HG03354 (cell line): ENCODE measurements around the gene GFOD1.
"Not testable (repeated sequence)": the region's sequence is repeated elsewhere in the genome, so short reads cannot be mapped to it uniquely, and the experiment has no call there.

ENCODE experiments used
- ATAC-seq: cut with Tn5 transposase; IDR thresholded peaks from one replicate; pipeline ENCODE4 v1.9.1; 2021; ENCODE audit warnings: mild to moderate bottlenecking; ENCODE audit not compliant: unreplicated experiment, poor library complexity, severe bottlenecking

The GFOD1 gene

DNA sequence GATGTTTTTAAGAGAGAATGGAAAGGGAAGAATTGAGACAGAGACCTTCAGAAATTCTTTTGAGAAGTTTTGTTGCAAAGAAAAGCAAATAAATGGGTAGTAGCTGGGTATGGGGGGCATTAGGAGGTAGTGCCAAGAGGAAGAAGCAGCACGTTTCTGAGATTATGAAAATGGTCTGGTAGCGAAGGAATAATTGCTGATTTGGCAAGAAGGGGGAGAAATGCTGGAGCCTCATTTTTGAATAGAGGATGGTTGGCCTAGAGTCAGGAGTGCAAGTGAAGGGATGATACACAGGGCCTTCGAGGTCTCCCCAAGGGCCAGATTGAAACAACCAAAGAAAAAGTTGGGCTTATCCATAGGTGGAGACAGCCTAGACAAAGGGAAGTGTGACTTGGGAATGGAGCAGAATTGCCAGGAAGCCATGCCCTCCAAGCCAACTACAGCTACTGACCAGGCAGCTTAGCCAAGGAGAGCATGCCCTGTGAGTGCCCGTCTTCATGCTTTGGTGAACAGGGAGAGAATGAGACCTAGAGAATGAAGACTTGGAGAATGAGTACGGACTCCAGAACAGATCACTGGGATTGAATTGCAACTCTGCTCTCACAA is 144.9 kb downstream of the GFOD1 start:
- ATAC-seq, result no peak

DNA sequence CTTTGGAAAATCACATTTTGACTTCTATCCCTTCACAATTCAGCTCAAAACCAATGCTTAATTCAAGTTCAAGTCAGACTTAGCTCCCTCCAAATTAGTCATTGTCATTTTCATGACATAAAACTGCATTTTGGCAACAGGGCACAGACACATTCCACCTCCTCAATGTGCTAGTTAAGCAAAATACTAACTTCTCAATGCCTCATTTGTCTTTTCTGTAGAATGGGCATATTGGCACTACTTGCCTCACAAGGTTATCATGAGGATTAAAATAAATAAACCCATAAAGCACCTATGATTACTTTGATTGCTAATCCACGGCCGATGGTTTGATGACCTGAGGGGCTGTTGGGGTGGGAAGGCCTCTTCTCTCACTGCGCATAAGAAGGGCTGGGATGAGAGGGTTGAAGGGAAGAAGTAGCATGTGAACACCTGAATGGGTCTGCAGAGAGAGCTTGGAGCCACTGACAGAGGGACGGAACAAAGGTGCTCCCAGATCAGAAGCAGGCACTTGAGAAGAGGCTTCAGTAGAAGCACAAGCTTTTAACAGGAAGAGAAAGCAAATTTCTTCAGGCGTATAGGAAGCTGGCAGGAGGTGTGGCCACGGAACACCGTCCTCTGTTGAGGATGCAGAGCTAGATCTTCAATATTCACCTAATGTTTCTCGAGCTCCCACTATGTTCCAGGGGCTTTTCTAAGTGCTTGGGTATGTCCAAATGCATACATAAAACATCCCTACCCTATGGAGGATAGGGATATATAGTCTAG is 147.4 kb downstream of the GFOD1 start:
- no peak for ATAC-seq

DNA sequence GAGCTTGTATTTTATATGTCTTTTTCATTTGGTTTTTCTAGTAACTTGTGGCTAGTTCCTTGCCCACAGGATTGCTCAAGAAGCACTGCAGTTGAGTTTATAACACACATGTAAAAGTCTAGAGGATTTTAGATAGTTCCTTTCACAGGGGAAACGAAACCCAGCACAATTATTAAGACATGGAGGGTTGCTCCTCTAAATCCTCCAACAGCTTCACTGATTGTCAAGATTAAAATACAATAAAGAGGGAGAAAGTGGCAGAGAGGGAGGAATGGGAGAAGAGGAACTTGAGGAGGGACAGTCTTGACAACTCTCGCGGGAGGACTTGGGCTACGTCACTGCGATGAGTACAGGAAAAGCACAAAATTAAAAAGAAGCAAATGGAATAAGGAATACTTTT is 149.4 kb downstream of the GFOD1 start:
- ATAC-seq, result no peak

DNA sequence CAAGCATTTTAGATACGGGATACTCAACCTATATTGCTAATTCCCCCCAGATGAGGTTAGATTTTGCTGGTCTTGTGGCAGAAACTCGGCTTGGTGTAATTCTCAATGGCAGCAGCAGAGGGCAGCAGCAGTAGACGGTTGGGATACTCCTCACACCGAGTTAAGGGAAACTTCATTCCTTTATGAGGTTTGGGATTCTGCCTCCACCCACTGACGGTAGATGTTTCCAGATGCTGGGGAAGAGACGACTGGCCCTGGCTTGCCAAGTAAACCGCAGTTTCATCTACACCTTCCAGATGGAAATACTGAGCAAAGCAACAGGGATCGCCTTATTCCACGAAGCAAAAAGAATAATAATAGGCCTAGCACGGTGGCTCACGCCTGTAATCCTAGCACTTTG is 150.8 kb downstream of the GFOD1 start:
- peak; percentile 72 for ATAC-seq

DNA sequence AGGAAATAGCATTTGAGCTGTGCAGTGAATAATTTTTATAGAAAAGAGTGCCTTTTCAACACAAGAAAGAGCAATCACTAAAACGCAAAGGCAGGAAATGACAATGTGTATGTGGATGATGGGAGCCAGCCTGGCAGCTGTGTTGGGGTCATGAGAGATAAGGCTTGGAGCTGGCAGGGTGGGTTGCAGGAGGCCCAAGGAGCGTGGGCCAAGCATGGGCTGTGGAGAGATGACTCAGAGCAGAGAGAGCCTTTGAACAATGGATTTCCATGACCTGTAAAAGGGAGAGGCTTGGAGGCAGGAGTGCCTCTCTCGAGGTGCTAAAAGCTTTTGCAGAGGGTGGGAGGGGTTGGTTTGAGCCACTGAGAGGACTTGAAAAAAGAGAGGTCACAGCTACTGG is 152.4 kb downstream of the GFOD1 start:
- ATAC-seq, result no peak

DNA sequence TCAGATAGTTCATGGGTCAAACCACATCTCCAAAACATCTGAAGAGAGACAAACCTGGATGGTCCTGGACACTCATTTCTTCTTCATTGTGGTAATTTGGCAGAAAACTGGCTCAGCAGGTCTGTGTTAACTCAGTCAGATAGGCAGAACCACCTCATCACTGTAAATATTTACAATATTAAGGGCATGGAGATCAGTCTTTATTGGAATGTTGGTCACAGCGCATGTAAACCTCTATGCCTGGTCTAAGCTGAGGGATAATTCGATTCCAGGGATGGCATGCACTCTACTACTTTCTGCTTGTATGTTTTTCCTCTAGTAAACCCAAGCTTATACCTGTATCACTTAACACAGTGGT is 155.1 kb downstream of the GFOD1 start:
- ATAC-seq, result no peak

DNA sequence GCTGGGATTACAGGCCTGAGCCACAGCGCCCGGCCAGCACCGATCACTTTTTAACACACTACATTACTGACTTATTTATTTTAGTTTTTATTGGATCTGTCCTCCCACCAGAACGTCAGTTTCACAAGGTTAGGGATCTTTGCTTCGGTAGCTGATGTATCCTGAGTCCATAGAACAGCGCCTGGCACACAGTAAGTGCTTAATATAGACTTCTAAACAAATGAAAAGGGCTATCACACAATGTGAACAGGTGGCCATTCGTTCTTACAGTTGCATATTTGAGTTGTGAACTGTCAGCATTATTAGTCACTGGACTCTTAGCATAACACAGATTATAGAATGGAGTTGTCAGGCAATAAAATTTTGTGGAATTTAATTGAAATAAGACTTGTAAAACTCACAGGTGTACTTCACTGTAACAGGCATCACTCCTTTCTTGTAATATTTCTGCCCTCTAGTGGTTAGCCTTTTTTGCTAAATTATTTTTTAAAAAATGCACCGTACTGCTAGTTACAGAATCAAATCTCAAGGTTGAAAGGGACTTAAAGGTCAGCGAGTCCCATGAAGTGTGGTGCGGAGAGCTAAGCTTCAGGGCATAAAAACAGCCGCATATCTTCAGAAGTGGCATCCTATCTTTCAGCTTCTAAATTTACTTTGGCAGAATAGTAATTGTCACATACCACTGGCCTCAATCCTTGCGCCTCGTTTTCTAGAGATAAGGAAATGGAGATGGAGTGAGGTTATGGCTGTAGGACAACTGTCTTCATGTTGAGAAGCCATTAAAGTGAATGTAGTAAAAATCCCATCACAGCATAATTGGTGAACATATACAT is 155.7 kb downstream of the GFOD1 start:
- no peak for ATAC-seq

DNA sequence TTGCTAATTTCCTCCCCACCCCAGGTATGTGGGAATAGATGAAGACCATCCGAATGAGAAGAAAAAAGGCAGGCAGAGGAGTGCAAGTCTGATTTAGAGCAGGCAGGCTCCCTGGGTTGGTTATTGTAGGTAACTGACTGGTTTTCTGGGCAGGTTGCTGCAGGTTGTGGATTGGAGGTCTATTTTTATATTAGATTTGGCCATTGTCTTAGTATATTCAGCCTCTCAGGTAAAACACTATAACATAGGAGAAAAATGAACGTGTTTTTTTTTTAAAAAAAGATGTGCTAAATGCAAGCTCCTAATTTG is 158.6 kb downstream of the GFOD1 start:
- ATAC-seq, result peak; percentile 4

DNA sequence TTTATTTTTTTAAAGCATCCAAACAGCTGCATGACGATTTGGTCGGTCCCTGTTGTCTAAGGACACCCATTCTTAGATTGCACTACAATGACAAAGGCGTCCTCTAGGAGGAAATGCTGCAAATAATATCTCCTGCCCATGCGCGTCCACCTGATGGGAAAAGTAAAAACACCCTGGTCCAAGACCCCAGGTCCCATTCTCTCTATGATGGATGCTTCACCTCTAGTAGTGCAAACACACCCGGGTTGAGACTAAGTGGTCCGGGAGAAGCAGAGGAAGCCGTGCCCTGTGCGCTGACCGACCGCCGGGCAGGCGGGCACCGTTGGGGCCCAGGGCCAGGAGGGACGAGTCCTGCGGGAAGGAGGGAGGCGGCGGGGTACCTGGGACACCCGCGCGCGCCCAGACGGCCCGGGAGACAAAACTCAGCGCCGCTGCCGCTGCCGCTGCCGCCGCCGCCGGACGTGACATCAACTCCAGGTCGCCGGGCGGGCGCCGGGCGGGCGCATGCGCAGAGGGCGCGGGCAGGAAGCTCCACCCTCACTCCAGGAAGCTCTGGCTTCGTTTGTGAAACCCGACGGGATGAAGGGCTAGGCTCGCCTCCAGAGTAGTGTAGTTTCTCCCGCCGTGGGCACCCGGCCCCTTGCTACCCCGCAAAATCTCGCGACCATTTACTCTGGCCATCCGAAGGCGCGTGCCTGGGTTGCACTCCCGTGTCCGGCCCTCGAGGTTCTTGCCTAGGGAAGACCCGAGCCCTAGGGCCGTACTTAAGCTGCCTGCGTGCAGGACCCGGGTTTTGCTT is 159.1 kb downstream of the GFOD1 start, which contains the start of gene TBC1D7:
Gene TBC1D7 (minus strand): TSS at position 462 of the 799 bp plus-strand sequence. CDS start 1,639 bp downstream, outside the sequence.
- ATAC-seq, result peak; percentile 91

DNA sequence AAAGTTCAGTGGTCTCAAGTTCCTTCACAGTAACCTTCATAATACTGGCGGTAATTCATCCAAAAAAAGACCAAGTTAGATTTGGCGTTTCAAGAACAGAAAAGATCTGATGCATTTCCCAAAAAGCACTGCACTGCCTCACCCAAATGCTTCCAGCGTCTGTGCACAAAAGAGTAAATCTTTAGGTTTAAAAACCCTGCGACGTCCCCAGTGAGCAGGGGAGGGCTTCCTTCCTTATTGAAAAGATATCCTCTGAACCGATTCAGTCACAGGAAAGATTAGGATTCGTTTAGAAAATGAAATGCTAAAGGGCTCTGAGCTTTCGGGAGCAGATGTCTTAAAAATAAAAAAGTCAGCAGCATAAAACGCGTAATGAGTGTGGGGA is 159.7 kb downstream of the GFOD1 start:
- ATAC-seq, result no peak

DNA sequence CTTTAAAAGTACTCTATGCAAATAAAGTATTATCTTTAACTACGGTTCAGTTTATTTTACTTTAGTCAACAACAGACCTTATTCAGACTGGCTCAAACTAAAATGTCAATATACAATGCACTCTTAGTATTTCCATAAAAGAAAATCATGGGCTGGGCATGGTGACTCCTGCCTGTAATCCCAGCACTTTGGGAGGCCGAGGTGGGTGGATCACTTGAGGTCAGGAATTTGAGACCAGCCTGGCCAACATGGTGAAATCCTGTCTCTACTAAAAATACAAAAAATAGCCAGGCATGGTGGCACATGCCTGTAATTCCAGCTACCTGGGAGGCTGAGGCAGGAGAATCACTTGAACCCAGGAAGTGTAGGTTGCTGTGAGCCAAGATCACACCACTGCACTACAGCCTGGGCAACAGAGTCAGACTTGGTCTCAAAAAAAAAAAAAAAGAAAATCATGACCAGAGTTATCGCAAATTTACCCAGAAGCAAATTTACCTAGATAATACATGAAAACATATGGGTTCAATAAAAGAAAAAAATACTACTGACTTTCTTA is 161.3 kb downstream of the GFOD1 start:
- ATAC-seq, result not testable (repeated sequence)

DNA sequence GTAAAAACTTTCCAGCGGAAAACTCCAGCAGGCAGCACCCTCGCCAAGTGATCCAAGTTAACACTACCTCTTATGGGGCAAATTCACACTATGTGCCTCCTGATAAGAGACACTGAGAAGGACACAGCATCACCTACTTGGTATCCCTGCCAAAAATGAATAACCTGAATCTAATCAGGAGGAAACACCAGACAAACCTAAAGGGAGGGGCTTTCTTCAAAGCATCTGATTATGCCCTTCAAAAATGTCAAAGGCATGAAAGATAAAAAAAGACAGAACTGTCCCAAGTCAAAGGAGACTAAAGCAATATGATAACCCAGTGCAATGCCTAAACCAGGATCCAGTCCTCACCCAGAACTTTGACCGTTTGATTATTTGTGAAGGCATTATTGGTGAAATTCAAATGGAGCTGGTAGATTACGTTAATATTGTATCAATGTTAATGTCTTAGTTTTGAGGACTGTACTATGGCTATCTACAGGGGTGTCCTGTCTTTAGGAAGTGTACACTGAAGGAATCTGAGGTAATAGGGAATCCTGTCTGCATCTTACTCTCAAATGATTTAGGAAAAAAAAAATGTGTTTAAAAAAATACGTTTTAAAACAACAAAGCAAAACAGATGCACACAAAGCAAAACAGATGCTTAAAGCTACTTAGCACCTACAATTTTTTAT is 167.4 kb downstream of the GFOD1 start:
- no peak for ATAC-seq

DNA sequence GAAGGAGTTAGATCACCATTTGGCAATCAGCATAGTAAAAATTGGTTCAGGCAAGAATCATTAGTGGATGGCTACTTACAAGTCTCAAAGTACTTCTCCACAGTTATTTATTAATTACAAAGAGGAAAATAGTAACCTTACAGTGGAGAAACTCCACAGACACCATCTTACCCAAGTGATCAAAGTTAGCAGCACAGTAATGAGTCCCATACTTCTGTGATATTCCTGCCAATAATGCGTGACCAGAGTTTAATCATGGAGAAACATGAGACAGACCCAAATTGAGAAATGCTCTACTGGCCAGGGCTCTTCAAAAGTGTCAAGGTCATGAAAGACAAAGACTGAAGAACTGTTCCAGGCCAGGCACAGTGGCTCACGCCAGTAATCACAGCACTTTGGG is 168.6 kb downstream of the GFOD1 start:
- ATAC-seq, result no peak

DNA sequence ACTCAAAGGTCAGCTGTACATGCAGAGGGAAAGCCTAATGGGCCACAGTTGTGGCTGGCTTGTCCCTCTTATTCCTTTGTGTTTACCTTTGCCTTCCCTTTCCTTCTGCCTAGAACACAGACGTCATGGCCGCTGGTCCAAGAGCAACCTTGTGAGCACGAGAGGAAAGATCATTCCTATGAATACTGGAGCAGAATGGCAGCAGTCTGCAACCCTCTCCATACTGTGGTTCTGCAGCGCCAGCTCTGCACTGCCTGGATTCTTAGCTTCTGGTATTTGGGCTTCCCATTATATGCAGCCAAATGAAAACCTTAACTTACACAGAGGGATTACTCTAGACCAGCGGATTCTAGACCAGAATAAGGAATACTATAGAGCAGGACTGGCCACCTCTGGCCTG is 171.5 kb downstream of the GFOD1 start:
- ATAC-seq, result no peak

DNA sequence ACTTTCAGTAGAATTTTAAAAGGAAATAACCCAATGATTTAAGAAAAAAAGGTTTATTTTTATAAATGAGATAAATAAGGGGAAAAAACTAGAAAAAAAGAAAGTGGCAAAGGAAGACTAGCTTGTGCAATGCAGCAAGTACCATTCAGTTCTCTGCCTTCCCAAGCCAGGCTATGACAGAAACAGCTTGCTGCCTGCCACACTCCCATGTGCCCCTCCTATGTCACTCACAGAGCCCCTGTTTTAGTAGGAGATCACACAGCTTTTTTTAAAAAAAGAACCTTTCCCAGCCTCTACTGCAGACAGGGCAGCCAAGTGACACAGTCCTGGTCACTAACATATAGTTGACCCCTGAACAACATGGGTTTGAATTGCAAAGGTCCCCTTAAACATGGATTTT is 172.6 kb downstream of the GFOD1 start:
- no peak for ATAC-seq

DNA sequence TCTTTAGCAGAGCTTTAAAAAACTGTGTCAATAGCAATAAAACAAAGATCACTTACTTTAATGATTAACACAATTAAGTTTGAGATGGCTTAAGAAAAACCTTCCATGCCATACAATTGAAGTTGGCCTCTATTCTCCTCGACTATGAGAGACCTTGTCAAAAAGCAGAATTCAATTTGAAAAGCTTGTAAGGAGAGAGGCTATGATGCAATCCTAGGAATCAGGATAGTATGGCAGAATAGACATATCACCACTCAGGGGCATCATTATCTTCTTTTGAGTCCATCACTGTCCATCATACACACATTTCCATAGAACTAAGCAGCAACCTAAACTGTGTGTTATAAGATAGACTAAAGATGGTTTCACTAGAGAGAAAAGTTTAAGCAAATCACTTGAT is 176.2 kb downstream of the GFOD1 start:
- no peak for ATAC-seq

DNA sequence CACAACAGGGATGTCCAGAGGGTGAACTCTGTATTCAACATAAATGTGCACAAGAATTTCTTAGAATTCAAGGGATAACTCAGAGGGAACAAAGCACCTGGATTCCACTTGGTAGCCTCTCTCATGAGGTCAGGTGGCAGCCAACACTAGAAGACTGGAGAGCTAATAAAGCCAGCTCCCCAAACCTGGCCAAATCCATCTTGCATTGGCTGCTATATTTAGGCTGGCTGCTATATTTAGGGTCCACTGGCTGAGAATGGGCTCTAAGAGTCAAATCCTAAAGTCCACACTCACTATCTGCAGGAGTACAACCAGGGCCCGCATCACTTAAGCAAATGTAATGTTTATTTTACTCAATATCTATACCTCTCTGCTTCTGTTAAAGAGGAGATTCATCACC is 179.1 kb downstream of the GFOD1 start:
- ATAC-seq, result no peak
